ENCODE results near the gene ANTXRL. TPM values are rescaled to one million over a fixed set of nuclear protein-coding genes. Genes with fewer than 3 reads are reported as not detected.
"Not testable (repeated sequence)": the region's sequence is repeated elsewhere in the genome, so short reads cannot be mapped to it uniquely, and the experiment has no call there.

ANTXRL gene
- total RNA-seq, 1 donor from 2014 or later = not detected

GRCh38 chr10:46302765-46303352, 16.1 kb downstream of the ANTXRL start:
- DNase-seq (ENCODE audit: low spot score); intact Hi-C loops (cut with DNase I): not testable (repeated sequence)

DNA sequence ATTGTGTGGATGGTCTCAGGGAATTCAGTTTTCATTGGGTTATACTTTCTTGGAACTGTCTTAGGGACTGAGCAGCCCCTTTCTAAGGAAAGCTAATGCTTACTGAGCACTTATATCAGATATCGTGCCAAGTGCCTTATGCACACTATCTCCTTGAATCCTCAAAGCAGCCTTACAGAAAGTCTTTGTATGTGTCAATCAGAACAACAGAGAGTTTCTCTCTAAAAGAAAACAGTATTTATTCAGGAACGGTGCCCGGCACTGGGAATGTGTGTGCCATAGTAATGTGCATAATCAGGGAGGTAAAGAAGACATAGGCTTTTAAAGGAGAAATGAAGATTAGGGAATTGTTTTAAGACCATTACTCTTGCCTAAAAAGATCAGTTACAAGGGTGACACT, 17.3 kb downstream of the ANTXRL start:
- intact Hi-C loops (cut with DNase I) = no loop called here
- no peak for DNase-seq (ENCODE audit: low spot score)

DNA sequence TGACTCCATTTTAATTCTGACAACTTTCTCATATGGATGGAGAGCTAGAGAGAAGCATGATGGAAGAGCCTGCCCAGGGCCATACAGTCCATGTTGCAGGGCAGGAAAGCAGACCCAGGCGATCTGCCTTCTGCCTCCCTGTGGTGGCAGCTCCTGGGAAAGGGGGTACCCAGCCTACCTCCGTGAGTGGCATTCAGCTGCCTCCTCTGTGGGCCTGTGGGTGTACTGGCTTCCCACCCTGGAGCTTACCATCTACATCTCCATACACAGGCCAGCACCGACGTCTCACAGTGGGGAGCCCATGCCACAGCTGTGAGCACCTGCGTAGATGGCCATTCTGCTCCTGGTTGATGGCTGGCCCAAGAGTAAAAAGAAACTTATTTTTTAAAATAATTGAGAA, 17.9 kb downstream of the ANTXRL start:
- DNase-seq (ENCODE audit: low spot score); intact Hi-C loops (cut with DNase I): not testable (repeated sequence)

DNA sequence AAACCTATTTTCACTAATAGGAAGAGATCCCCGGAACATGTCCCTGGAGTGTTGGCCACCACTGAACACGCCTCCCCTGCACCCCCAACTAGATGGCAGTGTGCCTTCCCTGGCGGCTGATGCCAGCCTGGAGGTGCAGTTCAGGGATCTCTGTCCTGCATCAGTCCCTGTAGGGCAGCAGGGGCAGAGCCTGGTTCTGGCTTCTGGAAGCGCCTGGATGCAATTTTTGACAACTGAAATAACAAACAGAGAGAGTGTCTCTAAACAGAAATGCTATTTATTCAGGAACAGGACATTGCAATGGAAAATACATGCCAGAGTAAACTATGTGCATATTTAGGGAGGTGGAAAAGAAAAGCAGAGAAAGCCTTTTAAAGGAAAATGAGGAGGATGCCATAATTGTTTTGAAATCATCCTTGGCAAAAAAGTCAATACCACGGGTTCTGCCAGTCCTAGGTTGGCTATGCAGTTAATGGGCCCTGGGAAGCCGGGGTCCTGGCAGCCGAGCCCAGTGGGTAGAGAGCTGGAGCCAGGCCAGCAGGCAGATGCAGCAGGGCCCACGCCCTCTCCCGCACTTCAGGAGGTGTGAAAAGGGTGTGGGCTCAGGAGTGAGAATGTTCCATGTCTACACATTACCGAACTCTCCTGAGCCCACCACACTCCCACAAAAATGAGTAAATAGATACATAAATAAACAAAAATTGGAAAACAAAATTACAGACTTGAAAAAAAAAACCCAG, 18.5 kb downstream of the ANTXRL start:
- no peak for DNase-seq (ENCODE audit: low spot score)
- intact Hi-C loops (cut with DNase I) = no loop called here

DNA sequence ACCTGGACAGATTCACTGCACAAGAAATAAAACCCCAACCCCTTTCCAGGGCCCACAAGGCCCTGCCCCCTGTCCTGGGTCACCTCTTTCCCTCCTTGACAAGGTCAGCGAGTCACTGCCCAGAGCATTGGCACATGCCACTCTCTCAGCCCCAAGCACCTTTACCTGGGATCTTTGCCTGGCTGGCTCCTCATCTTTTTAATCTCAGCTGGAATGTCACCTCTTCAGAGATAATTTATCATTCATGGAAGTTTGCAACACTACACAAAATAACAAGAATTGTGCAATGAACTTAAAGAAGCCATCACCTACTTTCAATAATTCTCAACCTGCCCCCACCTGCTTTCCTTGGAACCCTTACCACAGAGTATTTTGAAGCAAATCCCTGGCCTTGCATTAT, 19.2 kb downstream of the ANTXRL start:
- DNase-seq (ENCODE audit: low spot score) = no peak
- intact Hi-C loops (cut with DNase I) = no loop called here

DNA sequence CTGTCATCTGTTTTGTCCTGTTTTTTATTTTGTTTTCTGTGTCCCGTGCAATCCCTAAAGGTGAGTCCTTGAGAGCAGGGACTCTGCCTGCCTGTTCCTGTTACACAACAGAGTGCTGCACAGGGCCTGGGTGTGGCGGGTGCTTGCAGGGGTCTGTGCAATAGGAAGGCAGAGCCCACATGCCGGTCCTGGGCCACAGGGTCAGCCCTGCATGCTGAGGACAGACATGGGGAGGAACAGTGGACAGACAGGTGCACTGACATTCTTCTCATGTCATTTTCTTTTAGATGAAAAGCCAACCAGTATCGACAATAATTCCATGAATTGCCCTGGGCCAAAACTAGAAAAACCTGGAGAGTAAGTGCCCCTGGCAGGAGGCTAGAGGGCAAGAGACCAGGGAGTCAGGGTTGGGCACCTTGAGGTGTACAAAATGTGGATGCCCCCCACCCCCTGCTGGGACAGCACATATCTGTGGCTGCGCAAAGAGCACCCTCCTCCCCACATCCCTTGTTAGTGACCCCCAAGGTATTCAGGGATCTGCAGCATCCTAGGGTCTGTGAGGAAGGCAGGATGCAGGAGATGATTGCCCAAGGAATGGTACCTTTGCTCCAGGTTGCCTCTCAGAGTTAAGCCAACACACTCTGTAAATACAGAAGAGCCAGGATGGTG, 19.9 kb downstream of the ANTXRL start:
- DNase-seq (ENCODE audit: low spot score) = no peak
- intact Hi-C loops (cut with DNase I) = no loop called here

- intact Hi-C loops (cut with DNase I) = no loop called here
Measured at GRCh38 chr10:46307281-46308112, 20.7 kb downstream of the ANTXRL start.

GRCh38 chr10:46308113-46308415, 21.3 kb downstream of the ANTXRL start:
- no peak for DNase-seq (ENCODE audit: low spot score)
- intact Hi-C loops (cut with DNase I) = no loop called here

More at GRCh38 chr10:46307281-46308112, 20.7 kb downstream of the ANTXRL start:
- DNase-seq (ENCODE audit: low spot score) = no peak

- DNase-seq (ENCODE audit: low spot score) = no peak
- intact Hi-C loops (cut with DNase I) = no loop called here
Measured at GRCh38 chr10:46308666-46309450, 22.1 kb downstream of the ANTXRL start.

DNA sequence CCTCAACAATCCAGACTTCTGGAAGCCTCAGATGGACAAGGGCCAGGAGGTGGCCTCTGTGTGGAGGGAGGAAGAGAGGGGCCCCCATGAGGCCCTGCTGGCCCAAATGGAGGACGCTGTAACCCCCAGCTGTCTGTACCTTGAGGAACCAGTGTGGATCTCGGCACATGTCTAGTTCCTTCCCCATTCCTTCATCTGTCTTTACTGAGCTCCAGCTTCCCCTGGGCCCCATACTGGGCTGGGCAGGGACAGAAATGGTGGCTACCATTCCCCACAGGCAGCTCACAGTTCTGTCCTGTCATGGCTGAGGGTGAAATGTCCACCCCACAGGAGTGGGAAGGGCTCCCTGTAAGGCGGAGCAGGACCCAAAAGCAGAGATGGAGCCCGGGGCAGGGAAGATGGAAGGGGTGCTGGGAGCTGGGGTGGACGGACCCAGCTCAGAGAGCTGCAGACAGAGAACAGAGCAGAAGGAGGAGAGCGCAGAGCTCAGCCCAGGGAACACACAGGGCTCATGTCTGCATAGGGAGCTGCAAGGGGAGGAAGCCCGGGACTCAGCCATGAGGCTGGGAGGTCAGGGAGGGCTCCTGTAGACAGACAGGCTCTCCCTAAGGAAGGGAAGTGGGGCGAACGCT, 22.8 kb downstream of the ANTXRL start:
- intact Hi-C loops (cut with DNase I) = no loop called here
- DNase-seq (ENCODE audit: low spot score) = no peak

GRCh38 chr10:46310143-46310514, 23.3 kb downstream of the ANTXRL start:
- DNase-seq (ENCODE audit: low spot score) = no peak
- intact Hi-C loops (cut with DNase I) = no loop called here

DNA sequence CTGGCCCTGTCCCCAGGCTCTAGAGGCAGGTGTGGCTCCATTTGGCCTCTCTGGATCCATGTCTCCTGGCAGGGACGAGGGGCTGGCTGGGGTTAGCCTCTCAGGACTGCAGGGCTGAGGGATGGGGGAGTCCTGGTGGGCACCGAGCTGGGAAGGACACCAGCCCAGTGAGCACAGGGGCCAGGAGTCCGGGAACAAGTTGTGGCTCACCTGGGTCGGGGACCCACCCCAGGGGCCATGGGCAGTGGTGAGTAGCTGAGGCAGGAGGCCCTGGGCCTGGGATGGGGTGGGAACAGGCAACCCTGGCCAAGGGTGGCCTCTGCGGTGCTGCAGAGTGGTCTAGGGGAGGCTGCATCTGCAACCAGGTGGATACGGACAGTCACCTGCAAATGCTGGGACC, 24.1 kb downstream of the ANTXRL start:
- DNase-seq (ENCODE audit: low spot score) = no peak
- intact Hi-C loops (cut with DNase I) = no loop called here

DNA sequence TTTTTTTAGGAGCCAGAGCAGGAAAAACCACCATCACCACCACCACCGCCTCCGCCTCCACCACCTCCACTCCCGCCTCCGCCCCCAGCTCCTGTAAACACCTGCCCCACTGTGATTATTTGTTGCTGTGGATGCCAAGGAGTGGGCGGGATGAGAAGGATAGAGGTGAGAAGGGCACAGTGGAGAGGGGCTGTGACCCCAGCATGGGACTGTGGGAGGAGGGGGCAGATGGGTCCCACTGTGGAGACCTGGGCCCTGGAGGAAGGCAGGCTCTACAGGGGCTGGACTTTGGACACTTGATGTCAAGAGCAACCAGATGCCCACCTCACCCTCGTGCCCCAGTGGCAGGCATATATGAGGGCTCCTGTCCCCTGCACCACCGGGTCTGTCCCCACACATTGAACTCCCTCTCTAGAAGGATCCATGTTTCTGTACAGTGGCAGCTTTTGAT, 24.7 kb downstream of the ANTXRL start:
- intact Hi-C loops (cut with DNase I) = no loop called here

DNA sequence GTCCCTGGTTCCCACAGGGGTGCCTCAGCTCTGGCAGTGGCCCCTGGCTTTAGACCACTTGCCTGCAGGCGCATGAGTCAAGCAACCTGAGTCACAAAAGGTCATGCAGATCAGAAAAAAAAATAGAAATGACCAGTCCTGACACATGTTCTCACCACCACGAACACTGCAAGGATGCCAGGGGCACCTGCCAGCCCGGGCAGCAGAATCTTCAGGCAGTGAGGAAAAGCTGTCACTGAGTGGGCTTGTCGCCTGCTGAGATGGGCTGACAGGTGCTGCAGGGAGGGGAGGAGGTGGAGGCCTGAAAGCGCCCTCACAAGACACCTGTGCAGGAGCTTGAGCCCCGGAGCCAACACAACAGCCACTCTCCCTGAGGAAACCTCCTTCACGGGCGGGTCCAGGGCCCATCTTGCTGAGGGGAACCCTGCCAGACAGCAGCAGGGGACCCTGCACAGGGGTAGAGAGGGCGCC, 25.2 kb downstream of the ANTXRL start:
- DNase-seq (ENCODE audit: low spot score); intact Hi-C loops (cut with DNase I): not testable (repeated sequence)

More for the DNA sequence above, 24.7 kb downstream of the ANTXRL start:
- no peak for DNase-seq (ENCODE audit: low spot score)

DNA sequence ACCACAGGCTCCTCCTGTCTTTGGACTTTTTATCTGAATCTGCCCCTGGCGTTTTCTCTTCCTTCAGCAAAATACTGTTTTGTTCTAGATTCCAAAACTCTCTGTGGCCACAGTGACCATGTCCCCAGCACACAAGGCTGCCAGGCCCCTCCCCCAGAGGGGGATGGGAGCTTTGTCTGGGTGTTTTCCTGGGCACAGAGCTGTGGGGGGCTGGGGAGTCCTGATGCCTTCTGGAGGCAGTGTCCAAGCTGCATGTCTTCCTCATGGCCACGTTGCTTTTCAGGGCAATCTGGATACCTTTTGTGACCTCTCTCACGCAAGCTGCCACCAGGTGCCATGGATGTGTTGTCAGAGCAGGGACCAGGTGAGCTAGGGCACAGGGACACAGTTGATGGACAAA, 26.2 kb downstream of the ANTXRL start:
- DNase-seq (ENCODE audit: low spot score) = no peak
- intact Hi-C loops (cut with DNase I) = no loop called here

DNA sequence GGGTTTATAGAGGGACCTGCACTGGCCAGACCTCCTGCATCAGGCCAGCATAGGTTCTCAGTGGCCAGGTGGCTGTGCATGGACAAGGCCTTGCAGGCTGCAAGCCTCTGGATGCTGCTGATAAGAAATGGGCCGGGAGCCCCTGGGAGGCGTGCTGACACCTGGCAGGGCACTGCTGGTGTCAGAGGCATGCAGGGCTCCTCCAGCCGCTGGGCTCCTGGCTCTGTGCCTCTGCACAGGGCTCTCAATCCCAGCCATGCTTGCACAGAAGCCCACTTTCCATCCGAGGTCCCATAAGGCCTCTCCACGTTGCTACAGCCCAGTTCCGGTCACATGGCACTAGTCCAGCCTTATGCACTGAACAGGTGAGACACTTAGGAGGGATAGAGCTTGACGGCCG, 27.3 kb downstream of the ANTXRL start:
- intact Hi-C loops (cut with DNase I) = no loop called here
- no peak for DNase-seq (ENCODE audit: low spot score)

GRCh38 chr10:46315071-46315860, 28.5 kb downstream of the ANTXRL start:
- DNase-seq (ENCODE audit: low spot score); intact Hi-C loops (cut with DNase I): not testable (repeated sequence)

DNA sequence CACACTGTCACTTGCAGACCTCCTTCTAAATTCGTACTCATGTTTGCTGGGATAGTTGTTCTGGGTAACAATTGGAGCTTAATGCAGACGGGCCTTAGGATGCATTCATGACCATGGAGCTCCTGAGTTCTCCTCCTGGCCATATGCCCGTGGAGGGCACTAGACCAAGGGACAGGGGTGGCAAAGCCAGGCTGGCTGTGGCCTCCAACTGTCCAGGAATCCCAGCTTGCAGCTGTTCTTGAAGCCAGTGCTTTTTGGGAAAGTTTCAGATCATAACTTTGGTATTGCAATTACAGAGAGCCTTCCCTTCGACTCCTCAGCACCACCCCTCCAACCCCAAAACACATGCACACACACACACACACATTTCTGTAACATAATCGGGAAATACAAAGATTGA, 30.6 kb downstream of the ANTXRL start:
- DNase-seq (ENCODE audit: low spot score) = no peak
- intact Hi-C loops (cut with DNase I) = no loop called here

All from cardiac septum (tissue), 1 donor.